Bone marrow (tissue), 2 donors: ENCODE measurements around the gene ARHGEF1.
"Not testable (repeated sequence)": the region's sequence is repeated elsewhere in the genome, so short reads cannot be mapped to it uniquely, and the experiment has no call there.

Experiments used
- DNase-seq, 2 donors: peaks; one replicate each; lab custom pipeline; 2025; lab: John Stamatoyannopoulos, UW

Gene ARHGEF1

DNA sequence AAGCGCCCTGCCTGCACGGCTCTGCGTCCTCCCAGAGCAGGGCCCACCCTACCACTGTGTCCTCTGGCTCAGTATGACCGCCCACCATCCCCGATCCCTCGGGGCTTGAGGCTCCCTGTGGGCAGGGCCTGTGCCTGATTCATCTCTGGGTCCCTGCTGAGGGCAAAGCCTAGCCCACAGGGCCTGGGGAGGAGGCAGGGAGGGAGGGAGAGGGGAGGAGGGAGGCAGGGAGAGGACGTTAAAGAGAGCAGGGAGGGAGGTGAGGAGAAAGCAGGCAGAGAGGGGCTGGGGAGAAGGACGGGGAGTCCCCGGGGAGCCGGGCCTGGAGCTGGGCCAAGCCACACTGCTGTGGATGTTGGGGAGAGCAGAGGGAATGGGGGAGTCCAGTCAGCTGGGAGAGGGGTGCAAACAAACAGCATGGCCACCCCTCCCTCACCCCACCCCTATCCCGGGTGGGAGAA, 49.3 kb downstream of the ARHGEF1 start:
- no peak for DNase-seq

DNA sequence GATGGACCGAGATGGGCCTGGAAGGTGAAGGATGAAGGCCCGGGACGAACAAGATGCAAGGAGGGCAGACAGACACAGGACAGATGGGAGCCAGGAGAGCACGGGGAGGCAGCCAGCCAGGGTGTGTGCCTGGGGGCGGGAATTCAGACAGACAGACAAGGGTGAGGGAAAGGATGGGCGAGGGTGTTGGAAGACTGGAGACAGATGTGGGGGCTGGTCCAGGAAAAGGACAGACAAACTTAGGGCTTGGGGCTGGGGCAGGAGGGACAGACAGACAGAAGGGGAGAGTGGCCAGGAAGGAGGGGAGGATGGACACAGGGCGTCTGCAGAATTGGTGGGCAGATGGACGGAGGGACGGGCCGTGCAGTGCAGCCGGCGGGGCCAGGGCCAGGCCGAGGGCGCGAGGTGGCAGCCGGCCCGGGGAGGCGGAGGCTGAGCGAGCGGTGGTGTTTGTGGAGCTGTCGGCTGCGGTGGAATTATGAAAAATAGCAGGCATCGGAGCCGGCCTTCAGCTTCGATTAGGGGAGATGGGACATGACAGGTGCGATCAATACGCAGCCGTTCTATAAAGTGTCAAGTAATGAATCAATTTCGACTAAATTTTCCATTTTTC, 49.8 kb downstream of the ARHGEF1 start:
- no peak for DNase-seq

DNA sequence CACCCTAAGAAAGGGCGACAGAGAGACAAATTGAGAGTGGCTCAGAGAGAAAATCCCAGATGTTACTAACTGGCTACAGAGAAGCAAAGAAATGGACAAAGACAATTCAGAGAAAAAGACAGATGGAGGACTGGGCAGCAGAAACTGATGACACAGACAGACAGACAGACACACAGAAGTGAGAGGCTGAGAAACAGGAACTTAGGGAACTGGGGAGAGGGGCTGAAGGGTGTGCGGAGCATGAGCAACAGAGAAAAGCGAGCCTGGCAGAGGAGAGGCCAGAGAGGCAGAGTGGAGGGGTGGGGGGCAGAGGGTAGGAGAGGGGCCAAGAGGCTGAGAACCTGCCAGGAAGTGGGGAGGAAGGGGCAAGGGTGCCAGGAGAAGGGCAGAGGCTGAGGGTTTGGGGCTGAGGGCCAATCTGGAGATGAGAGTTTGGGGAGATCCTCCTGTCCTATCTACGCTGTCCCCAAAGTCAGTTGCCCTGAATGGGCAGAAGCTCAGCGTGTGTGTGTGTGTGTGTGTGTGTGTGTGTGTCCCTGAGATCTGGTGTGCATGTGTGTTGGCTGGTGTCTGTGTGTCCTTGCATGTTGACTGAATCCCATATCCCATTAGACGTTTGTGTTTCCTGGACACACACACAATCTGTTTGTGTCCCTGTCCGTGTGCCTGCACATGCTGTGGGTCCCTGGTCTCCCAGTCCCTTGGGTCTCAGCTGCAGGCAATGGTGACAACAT, 50.9 kb downstream of the ARHGEF1 start:
- peak in 1 of 2 donors; percentile 26 for DNase-seq

DNA sequence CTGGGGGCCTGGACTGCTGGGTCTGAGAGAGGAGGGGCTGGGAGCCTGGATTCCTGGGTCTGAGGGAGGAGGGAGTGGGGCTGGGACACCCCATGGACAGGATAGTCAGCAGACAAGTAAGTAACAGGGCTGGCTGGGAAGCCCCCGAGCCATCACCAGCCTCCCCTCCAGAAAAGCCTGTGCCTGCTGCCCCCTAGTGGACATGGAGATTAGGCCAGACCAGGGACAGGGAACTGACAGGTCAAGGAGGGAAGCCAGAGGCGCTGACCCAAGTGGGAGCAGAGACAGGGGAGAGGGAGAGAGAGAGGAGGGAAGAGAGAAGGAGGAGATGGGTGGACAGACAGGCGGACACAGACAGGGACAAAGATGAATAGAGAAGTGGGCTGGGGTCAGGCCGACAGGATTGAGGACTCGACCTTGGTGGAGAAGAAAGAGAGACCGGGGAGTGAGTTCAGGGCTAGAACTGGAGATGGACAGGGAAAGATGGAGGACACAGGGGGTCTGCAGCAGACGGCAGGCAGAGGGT, 51.9 kb downstream of the ARHGEF1 start:
- peak; percentile 39 to 49 for DNase-seq

DNA sequence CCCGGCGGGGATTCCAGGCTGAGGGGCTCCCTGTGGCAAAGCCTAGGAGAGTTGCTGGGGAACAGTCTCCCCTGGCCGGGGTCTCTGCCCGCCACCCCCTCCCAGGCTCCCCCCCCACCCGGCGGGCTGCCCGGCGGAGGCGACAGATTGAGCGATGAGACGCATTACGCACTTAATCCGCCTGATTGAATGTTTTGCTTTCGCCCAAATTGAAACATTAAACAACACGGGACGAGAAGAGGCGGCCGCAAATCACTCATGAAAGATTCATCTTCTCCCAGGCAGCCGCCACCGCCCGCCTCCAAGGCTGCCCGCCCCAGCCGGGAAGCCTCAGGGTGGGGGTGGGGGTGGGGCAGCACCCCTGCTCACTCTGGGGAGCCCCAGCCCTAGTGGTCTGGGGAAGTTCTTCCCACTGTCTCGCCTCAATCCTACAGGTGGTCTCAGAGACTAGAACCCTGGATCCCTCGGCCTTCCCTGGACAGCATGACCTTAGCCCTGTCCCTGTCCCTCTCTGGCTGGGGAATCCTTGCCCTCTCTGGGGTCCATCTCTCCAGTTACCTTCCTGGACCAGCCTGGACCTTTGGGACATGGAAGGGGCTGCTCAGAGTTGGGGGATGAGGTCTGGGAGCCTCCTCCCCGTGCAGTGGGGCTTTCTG, 52.9 kb downstream of the ARHGEF1 start:
- DNase-seq, result no peak

DNA sequence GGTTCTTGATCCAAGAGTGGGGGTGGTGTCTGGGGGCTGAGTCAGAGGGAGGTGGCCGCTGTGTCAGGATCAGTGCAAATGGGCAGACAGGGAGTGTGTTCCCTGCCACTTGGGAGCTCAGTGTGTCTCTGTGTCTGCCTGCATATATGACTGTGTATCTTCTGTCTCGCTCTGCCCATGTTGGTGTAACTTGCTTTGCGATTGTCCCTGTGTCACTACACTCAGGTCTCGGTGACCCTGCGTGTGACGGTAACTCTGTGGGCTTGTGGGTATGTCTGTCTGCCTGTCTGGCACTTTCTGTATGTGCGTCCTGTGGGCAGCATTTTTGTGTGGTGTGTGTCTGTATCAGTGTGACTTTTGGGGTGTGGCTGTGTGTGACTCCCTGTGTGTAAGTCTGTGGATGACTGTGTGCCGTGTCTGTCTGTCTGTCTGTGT, 53.4 kb downstream of the ARHGEF1 start:
- no peak for DNase-seq

DNA sequence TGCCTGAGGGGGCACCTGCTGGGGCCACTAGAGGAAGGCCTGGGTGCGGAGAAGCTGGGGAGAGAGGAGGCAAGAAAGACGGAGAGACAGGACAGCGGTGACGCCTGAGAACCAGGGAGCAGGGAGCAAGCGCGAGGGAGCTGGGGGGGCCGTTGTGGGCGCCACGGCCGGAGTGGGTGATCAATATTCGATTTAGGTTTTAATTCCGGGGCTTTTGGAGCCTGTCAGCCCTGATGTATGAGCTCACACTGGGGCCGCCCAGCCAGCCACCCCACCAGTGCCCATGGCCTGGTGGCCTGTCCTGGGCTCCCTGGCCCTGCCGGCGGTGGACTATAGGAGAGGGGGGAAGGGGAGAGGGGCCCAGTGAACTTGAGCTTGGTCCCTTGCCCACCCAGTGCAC, 54.0 kb downstream of the ARHGEF1 start:
- no peak for DNase-seq

DNA sequence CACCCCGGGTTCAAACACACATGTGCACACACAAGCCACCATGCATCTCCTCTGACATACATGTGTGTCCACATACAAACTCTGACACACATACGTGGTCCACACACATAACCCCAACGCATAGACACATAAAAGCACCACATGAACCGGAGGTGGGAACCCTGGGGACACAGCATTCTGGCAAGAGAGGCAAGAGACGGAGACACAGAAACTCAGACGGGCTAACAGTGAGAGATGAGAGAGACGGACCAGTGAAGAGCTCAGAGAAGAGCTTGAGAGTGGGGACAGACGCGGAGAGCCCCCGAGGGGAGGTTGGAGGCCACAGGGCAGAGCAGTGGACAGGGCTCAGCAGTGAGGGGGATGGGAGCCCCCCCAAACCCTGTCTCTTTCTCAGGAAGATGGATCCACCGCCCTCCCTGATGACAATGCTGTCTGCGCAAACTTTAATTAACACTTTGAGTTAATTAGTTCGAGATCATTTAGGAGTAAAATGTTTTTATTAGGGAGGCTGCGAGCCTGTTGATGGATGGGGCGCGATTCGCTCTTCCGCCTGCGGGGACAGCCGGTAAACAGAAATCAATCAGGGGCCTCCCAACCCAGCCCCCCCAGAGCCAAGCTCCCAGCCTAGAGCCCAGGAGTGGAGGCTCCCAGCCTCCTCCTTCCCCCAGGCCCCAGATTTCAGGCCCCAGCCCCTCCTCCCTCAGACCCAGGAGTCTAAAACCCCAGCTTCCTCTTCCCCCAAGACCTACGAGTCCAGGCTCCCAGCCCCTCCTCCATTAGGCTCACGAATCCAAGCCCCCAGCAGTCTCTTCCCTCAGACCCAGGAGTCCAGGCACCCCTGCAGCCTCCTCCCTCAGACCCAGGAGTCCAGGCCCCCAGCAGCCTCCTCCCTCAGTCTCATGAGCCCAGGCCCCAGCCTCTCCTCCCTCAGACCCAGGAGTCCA, 54.8 kb downstream of the ARHGEF1 start:
- DNase-seq, result no peak

DNA sequence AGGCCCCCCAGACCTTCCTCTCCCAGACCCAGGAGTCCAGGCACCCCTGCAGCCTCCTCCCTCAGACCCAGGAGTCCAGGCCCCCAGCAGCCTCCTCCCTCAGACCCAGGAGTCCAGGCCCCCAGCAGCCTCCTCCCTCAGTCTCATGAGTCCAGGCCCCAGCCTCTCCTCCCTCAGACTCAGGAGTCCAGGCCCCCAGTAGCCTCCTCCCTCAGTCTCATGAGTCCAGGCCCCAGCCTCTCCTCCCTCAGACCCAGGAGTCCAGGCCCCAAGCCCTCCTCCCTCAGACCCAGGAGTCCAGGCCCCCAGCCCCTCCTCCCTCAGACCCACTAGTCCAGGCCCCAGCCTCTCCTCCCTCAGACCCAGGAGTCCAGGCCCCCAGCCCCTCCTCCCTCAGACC, 56.2 kb downstream of the ARHGEF1 start:
- not testable (repeated sequence) for DNase-seq

DNA sequence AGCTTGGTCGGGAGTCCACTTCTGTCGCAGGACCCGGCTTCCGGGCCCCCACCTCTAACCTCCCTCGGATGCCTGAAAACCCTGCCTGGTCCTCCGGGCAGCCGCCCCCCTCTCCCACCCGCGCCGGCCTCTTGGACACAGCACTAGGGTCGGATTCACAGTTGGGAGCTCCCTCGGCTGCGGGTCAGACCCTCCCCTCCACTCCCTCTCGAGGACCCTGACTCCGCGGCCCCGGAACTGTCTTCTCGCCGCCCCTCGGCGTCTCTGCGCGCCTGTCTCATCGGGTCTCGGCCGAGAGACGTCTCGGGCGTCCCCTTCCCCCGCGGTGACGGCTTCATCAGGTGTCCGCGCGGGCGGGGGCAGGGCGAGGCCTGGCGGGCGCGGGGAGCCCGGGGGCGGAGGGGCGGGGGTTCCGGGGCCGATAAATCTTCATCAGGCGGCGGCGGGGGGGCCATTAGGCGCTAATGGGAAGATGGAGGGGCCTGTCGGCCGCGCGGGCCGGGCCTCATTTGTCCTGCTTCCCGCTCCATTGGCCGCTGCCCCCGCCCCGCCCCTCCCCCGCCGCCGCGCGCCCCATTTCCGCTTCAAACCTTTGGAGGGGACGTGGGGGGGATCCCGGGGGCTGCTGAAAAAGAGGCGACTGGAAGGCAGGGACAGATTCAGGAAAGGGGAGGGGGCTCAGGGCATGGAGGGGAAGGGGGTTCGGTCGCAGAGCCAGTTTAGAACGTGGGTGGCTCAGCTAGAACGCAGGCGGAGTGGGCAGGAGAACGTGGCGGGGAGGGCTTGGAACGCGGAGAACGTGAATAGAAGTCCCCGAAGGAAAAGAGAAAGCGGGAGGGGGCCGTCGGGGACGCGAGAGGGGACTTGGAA, 57.1 kb downstream of the ARHGEF1 start:
- DNase-seq, result no peak

DNA sequence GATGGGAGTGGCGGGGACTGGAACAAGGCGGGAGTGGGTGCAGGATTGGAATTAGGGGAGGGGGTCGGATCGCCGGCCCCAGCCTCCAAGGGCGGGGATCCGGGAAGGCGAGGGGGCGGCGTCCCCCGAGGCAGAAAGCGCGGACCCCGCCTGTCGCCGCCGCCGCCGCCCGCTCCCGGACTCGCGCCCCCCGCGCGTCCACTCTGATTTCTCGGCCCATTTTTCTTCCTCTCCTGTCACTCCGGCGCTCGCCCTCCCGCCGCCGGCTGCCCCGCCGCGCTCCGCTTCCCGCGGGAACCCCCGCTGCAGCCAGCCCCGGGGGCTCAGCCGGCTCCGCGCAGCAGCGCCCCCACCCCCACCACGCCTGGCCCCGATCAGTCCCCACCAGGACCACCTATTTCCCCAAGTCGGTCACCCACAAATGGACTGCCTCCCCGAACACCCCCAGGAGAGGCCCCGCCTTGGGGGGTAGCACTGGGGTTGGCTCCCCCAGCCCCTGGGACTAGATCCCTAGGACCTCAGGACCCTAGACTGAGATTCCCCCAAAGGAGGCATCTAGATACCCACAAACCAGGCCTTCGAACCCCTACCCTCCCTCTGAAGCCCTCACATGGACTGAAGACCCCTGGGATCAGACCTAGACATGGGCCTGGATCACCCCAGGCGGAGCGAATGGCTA, 57.9 kb downstream of the ARHGEF1 start:
- no peak for DNase-seq

DNA sequence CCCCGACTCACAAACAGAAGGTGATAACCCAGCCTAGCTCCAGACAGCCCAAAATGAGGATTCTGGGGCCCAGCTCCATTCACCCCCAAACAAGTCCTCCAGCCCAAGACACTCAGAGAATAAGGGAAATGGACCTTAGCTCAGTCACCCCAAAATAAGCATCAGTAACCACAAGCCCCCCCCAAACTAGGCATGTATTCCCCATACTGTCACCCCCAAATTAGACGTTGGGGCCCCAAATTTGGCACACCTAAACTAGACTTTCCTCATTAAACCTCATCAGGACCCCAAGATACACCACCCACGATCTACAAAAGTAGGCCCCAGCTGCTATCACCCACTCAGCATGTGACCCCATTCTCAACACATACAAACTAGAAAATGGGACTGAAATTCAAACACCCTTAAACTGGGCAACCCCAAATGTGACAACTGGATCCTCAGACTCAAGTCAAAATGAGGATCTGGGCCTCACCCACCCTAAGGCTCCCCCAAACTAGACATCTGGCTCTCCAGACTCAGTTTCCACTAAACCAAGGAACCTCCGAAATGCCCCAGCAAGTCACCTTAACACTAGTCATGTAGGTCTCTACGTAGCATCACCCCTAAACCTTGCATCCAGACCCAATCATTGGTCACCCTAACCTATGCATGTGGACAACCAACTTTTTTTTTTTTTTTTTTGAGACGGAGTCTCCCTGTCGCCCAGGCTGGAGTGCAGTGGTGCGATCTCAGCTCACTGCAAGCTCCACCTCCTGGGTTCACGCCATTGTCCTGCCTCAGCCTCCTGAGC, 58.6 kb downstream of the ARHGEF1 start:
- no peak for DNase-seq

DNA sequence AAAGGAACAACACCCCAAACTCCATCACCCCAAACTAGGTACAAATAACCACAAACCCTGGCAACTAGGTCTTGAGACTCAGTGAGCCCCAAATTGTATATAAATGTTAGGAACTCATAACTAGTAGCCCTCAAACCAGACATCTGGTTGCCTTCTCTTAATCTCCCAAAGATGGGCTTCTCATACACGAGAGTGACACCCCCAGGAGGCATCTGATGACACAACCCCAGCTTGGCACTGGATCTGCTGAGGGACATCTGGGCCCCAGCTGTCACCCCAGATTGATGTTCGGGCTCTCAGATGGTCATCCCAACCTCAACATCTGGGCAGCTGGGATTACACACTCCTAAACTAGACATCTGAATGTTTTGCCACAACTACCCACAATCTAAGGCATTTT, 61.4 kb downstream of the ARHGEF1 start:
- no peak for DNase-seq

DNA sequence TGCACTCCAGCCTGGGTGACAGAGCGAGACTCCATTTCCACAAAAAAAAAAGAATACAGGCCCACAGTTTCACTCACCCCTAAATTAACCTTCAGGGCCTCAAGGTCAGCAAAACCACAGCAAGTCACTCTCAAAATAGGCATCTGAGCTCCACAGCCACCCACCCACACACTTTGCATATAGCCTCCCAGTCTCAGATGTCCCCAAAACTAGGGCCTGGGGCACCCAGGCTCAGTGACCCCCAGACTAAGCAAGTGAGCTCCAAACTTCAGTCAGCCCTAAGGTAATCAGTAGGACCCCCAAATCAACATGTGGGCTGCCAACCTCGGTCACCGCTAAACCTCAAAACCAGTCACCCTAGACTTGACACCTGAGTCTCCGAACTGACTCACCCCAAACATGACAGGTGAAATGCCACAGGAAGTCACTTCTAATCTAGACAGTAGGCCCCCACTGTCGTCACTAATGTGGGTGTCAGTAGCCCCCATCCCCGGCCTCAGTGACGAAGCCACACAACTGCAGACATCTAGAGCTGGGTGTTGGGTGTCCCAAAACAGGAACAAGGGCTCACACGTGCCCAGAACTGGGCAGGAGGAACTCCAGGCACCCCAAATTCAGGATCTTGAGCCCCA, 62.3 kb downstream of the ARHGEF1 start:
- no peak for DNase-seq

DNA sequence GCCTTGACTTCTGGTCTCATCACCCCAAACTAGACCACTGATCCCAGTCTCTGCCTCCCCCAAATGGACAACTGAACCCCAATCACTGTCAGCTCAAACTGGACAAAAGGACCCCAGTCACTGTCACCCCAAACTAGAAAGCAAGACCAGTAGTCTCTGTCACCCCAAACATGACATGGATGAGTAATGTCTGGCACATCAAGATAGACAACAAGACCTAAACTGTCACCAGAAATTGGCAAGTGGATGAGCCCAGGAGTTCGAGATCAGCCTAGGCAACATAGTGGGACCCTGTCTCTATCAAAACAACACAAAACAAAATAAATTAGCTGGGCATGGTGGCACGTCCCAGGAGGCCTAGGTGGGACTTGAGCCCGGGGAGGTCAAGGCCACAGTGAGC, 64.1 kb downstream of the ARHGEF1 start:
- no peak for DNase-seq

DNA sequence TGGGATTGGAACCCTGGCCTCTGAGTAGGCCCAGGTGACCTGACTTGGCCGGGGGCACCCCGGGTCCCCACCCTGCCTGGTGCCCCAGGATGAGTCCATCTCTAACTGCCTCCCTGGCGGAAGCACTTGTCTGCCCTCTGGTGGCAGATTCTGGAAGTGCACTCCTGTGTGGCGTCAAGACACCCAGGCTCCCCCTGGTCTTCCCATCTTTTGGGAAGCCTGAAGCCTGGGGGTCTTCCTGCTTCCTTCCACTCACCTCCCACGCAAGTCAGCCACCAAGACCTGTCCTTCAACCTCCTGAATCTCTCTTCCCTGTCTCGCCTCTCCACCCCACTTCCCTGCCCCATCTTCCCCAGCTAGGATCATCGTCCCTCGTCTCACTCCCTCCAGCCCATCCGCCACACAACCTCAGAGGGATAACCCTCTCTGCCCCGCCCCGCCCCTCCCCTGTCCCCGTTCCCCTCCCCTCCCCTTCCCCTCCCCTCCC, 68.7 kb downstream of the ARHGEF1 start:
- peak; percentile 48 to 56 for DNase-seq

DNA sequence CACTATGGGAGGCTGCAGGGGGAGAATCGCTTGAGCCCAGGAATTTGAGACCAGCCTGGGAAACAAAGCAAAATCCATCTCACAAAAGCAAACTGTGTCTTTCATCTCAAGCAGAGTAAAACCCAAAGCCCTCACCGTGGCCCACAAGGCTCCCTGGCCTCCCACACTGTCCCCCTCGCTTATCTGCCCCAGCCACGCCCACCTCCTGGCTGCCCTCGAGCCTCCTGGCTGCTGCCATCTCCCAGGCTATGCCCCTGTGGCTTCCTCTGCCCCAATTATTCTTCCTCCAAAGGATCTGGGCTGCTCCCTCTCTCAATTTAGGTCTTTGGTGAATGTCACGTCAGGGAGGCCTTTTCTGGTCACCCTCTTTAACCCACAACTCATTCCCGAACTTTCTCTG, 72.5 kb downstream of the ARHGEF1 start:
- no peak for DNase-seq

DNA sequence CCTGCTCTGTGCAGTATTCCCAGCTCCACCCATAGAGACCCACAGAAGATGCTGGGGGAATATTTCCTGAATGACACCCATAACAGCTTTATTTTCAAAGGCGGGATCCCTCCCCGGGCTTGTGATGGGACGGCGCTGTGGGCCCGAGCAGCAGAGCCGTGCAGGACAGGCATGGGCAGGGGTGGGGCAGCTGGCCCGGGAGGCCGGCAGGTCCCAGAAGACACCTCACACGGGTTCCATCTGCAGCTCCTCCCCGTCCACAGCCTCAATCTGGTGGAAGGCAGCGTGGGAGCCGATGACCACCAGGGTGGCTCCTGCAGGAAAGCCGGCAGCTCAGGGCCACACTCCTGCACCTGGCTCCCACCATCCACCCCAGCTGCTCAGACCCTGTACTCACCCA, 73.6 kb downstream of the ARHGEF1 start:
- no peak for DNase-seq
